CD8-positive, alpha-beta memory T cell (primary cell): ENCODE results near the gene CDHR3. TPM values are rescaled to one million over a fixed set of nuclear protein-coding genes. Genes with fewer than 3 reads are reported as not detected.

Source experiments
- CTCF ChIA-PET: fragments of 350-600 bp; sonication (Branson Sonifier 250); formaldehyde crosslinking; loops from one replicate; lab custom pipeline; 2021; ENCODE audit warnings: antibody characterized with exemption; lab: Charles Lee
- POLR2A ChIA-PET: fragments of 350-600 bp; sonication (Branson Sonifier 250); formaldehyde crosslinking; loops from one replicate; lab custom pipeline; 2021; ENCODE audit warnings: antibody characterized with exemption; lab: Charles Lee
- DNase-seq, 5 donors: peaks; one replicate each; pipeline versions ENCODE4 v3.0.0 to v3.0.0-alpha.2; 2020 to 2022; ENCODE audit warnings: mixed read lengths in 1 of 5
- H3K27ac ChIP-seq: one replicate; pipeline ENCODE4 v1.7.0; 2013; ENCODE audit warnings: low read depth, mild to moderate bottlenecking, low read length, moderate library complexity
- H3K27me3 ChIP-seq: 2 replicates; pipeline ENCODE4 v1.7.0; 2013; ENCODE audit warnings: low read length, mild to moderate bottlenecking; ENCODE audit not compliant: insufficient read depth, poor library complexity, severe bottlenecking
- H3K36me3 ChIP-seq: 2 replicates; pipeline ENCODE4 v1.7.0; 2013; ENCODE audit warnings: mild to moderate bottlenecking, low read length, moderate library complexity; ENCODE audit not compliant: insufficient read depth
- H3K4me1 ChIP-seq: 2 replicates; pipeline ENCODE4 v1.7.0; 2013; ENCODE audit warnings: mild to moderate bottlenecking, low read length, moderate library complexity; ENCODE audit not compliant: insufficient read depth
- H3K4me3 ChIP-seq: 2 replicates; pipeline ENCODE4 v1.7.0; 2013; ENCODE audit warnings: mild to moderate bottlenecking, low read length
- H3K9me3 ChIP-seq: 2 replicates; pipeline ENCODE4 v1.7.0; 2013; ENCODE audit warnings: mild to moderate bottlenecking, low read length
- H3K27ac Mint-ChIP-seq, 8 donors: one replicate each; pipeline ENCODE4 v1.8.0; 2020 to 2021; ENCODE audit warnings: mixed read lengths in 8 of 8, mild to moderate bottlenecking in 6 of 8, inconsistent platforms in 3 of 8, moderate library complexity in 3 of 8
- H3K27me3 Mint-ChIP-seq, 2 donors: one replicate each; pipeline ENCODE4 v1.8.0; 2020 to 2021; ENCODE audit warnings: mixed read lengths in 2 of 2, mild to moderate bottlenecking in 1 of 2, moderate library complexity in 1 of 2
- H3K36me3 Mint-ChIP-seq, 3 donors: one replicate each; pipeline ENCODE4 v1.8.0; 2020 to 2021; ENCODE audit warnings: mixed read lengths in 3 of 3, inconsistent platforms in 1 of 3, mild to moderate bottlenecking in 1 of 3
- H3K4me1 Mint-ChIP-seq, 3 donors: one replicate each; pipeline ENCODE4 v1.8.0; 2020 to 2021; ENCODE audit warnings: mixed read lengths in 3 of 3, inconsistent platforms in 1 of 3, mild to moderate bottlenecking in 1 of 3
- H3K4me3 Mint-ChIP-seq, 7 donors: one replicate each; pipeline ENCODE4 v1.8.0; 2020 to 2021; ENCODE audit warnings: mixed read lengths in 7 of 7, mild to moderate bottlenecking in 6 of 7, moderate library complexity in 4 of 7, inconsistent platforms in 2 of 7
- H3K9me3 Mint-ChIP-seq, 5 donors: one replicate each; pipeline ENCODE4 v1.8.0; 2020 to 2022; ENCODE audit warnings: mixed read lengths in 5 of 5, mild to moderate bottlenecking in 3 of 5, moderate library complexity in 2 of 5, inconsistent platforms in 1 of 5
- polyA plus RNA-seq: library from polyadenylated mRNA; unstranded; fragments of 300-500 nt; fragmentation: Illumina TruSeq; gene quantifications from one replicate; pipeline ENCODE4 v1.2.3, GENCODE V29; 2021
- total RNA-seq, 2 experiments: library from RNA; stranded (reverse); gene quantifications; one replicate each; pipeline ENCODE4 v1.2.3, GENCODE V29; 2021

Gene CDHR3
- total and polyA plus RNA-seq, 3 experiments from 2014 or later, result 0.55 to 1.7 (median 1.4) TPM

GRCh38 chr7:106065575-106066500 is 102.8 kb downstream of the CDHR3 start:
- Mint-ChIP-seq H3K27ac (no peak overlapping the region), H3K4me1 (peaks cover 17 to 22% (median 19%) of the 10 kb centered on the region in 3 donors), H3K27me3 (no peaks in the 10 kb centered on the region), H3K36me3 (no peaks in the 10 kb centered on the region), H3K9me3 (no peaks in the 10 kb centered on the region), H3K4me3 (no peak overlapping the region)
- ChIA-PET POLR2A (no interaction called here), CTCF (interaction anchor here (0.6 to 1.4 kb wide), 2 partner anchors 8 to 88 kb away, joined by 3 to 4 read pairs; no protein-coding TSS in a partner anchor)
- H3K4me3 ChIP-seq, result no peak overlapping the region
- no peak for DNase-seq
- no peaks in the 10 kb centered on the region for H3K9me3 ChIP-seq
- H3K4me1 ChIP-seq, result peaks cover 7% of the 10 kb centered on the region
- H3K27me3 ChIP-seq, result no peaks in the 10 kb centered on the region
- no peak overlapping the region for H3K27ac ChIP-seq
- no peaks in the 10 kb centered on the region for H3K36me3 ChIP-seq

GRCh38 chr7:106067678-106068077 is 104.6 kb downstream of the CDHR3 start:
- CTCF ChIA-PET, result interaction anchor here (2.0 kb wide), 1 partner anchor 10 kb away, joined by 6 read pairs; no protein-coding TSS in a partner anchor
- peak overlapping the region in 1 of 7 donors; percentile 13 for H3K4me3 Mint-ChIP-seq
- H3K27ac ChIP-seq, result no peak overlapping the region
- H3K27me3 Mint-ChIP-seq, result no peaks in the 10 kb centered on the region
- no peaks in the 10 kb centered on the region for H3K36me3 ChIP-seq
- H3K9me3 Mint-ChIP-seq, result no peaks in the 10 kb centered on the region
- no peak for DNase-seq
- H3K4me1 ChIP-seq, result peaks cover 25% of the 10 kb centered on the region
- no peak overlapping the region for H3K4me3 ChIP-seq
- no peaks in the 10 kb centered on the region for H3K27me3 ChIP-seq
- H3K36me3 Mint-ChIP-seq, result no peaks in the 10 kb centered on the region
- no peaks in the 10 kb centered on the region for H3K9me3 ChIP-seq
- POLR2A ChIA-PET, result interaction anchor here (0.7 kb wide), 1 partner anchor 44 kb away, joined by 3 read pairs; the partner anchor contains the start of gene SYPL1
- H3K27ac Mint-ChIP-seq, result no peak overlapping the region
- peaks cover 32 to 34% (median 32%) of the 10 kb centered on the region in 3 donors for H3K4me1 Mint-ChIP-seq

- Histone ChIP-seq H3K27ac (no peak overlapping the region), H3K36me3 (no peaks in the 10 kb centered on the region), H3K9me3 (no peaks in the 10 kb centered on the region), H3K27me3 (no peaks in the 10 kb centered on the region), H3K4me3 (no peak overlapping the region), H3K4me1 (peaks cover 32% of the 10 kb centered on the region)
- CTCF ChIA-PET, result interaction anchor here (2.0 kb wide), 1 partner anchor 11 kb away, joined by 6 read pairs; no protein-coding TSS in a partner anchor
- Mint-ChIP-seq H3K27me3 (no peaks in the 10 kb centered on the region), H3K36me3 (no peaks in the 10 kb centered on the region), H3K9me3 (no peaks in the 10 kb centered on the region), H3K27ac (peak overlapping the region in 2 of 8 donors; percentile 73 to 84), H3K4me3 (no peak overlapping the region), H3K4me1 (peaks cover 32 to 36% (median 33%) of the 10 kb centered on the region in 3 donors)
- POLR2A ChIA-PET, result no interaction called here
- DNase-seq, result no peak
These were observed 105.5 kb downstream of the CDHR3 start for GRCh38 chr7:106068538-106068961.

DNA sequence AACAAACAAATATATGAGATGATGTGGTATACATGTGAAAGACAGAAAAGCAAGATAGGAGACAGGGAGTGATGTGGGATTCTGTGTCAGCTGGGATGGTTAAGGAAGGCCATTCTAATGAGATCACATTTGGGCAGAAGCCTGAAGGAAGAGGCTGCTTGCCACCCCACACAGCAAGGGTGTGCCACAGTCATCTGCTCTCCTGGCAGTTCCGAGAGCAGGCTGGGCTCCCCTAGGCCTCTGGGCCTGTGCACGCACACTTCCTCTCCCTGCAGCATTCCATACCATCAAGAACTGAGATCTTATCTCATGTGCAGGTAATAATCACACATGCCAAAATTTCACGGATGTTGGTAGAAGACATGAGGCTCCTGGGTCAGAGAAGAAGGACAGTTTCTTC is 105.9 kb downstream of the CDHR3 start:
- Histone ChIP-seq H3K27me3 (no peaks in the 10 kb centered on the region), H3K4me3 (no peak overlapping the region), H3K36me3 (no peaks in the 10 kb centered on the region), H3K4me1 (peaks cover 37% of the 10 kb centered on the region), H3K9me3 (no peaks in the 10 kb centered on the region), H3K27ac (no peak overlapping the region)
- POLR2A ChIA-PET, result no interaction called here
- no peak overlapping the region for H3K4me3 Mint-ChIP-seq
- CTCF ChIA-PET, result interaction anchor here (1.1 to 2.0 kb wide), 2 partner anchors 11 to 86 kb away, joined by 3 to 6 read pairs; no protein-coding TSS in a partner anchor
- H3K27me3 Mint-ChIP-seq, result no peaks in the 10 kb centered on the region
- DNase-seq, result no peak
- H3K36me3 Mint-ChIP-seq, result no peaks in the 10 kb centered on the region
- H3K9me3 Mint-ChIP-seq, result no peaks in the 10 kb centered on the region
- peaks cover 34 to 40% (median 38%) of the 10 kb centered on the region in 3 donors for H3K4me1 Mint-ChIP-seq
- peak overlapping the region in 2 of 8 donors; percentile 32 to 54 for H3K27ac Mint-ChIP-seq

GRCh38 chr7:106069471-106070200 is 106.6 kb downstream of the CDHR3 start:
- Mint-ChIP-seq H3K27ac (peak overlapping the region in 5 of 8 donors; percentile 8 to 54 (median 37)), H3K27me3 (no peaks in the 10 kb centered on the region), H3K4me1 (peaks cover 36 to 44% (median 38%) of the 10 kb centered on the region in 3 donors), H3K9me3 (no peaks in the 10 kb centered on the region), H3K4me3 (peak overlapping the region in 1 of 7 donors; percentile 23), H3K36me3 (no peaks in the 10 kb centered on the region)
- Histone ChIP-seq H3K4me3 (no peak overlapping the region), H3K9me3 (no peaks in the 10 kb centered on the region), H3K27me3 (no peaks in the 10 kb centered on the region), H3K27ac (no peak overlapping the region), H3K36me3 (no peaks in the 10 kb centered on the region), H3K4me1 (peaks cover 38% of the 10 kb centered on the region)
- POLR2A ChIA-PET, result interaction anchor here (0.8 kb wide), 1 partner anchor 42 kb away, joined by 3 read pairs; the partner anchor contains the start of gene SYPL1
- CTCF ChIA-PET, result interaction anchor here (1.1 to 2.5 kb wide), 3 partner anchors 13 to 85 kb away, joined by 3 to 16 read pairs (median 7); no protein-coding TSS in a partner anchor
- no peak for DNase-seq

DNA sequence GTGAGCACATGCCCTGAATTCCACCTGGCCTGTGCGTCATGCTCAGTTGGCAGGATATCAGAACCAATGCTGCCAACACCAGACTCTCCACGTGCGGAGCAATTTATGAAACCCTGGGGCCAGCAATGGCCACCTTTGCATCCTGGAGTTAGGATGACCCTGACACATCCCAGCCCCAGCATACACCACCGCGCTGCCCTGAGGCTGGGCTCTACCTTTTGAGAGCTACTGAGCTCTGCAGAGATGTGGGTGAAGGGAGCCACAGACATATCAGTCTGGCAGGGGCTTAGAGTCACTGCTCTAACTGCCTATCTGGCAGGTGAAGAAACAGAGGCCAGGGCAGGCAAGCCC is 107.1 kb downstream of the CDHR3 start:
- Histone ChIP-seq H3K4me3 (peak overlapping the region; percentile 4), H3K9me3 (no peaks in the 10 kb centered on the region), H3K36me3 (no peaks in the 10 kb centered on the region), H3K27ac (no peak overlapping the region), H3K27me3 (no peaks in the 10 kb centered on the region), H3K4me1 (peaks cover 38% of the 10 kb centered on the region)
- no peak overlapping the region for H3K4me3 Mint-ChIP-seq
- no peaks in the 10 kb centered on the region for H3K36me3 Mint-ChIP-seq
- no peaks in the 10 kb centered on the region for H3K9me3 Mint-ChIP-seq
- peak overlapping the region in 2 of 8 donors; percentile 78 to 83 for H3K27ac Mint-ChIP-seq
- H3K27me3 Mint-ChIP-seq, result no peaks in the 10 kb centered on the region
- no peak for DNase-seq
- H3K4me1 Mint-ChIP-seq, result peaks cover 38 to 46% (median 38%) of the 10 kb centered on the region in 3 donors
- POLR2A ChIA-PET, result interaction anchor here (0.8 kb wide), 1 partner anchor 42 kb away, joined by 3 read pairs; the partner anchor contains the start of gene SYPL1
- CTCF ChIA-PET, result interaction anchor here (2.4 to 2.5 kb wide), 2 partner anchors 13 to 28 kb away, joined by 7 to 16 read pairs; no protein-coding TSS in a partner anchor

DNA sequence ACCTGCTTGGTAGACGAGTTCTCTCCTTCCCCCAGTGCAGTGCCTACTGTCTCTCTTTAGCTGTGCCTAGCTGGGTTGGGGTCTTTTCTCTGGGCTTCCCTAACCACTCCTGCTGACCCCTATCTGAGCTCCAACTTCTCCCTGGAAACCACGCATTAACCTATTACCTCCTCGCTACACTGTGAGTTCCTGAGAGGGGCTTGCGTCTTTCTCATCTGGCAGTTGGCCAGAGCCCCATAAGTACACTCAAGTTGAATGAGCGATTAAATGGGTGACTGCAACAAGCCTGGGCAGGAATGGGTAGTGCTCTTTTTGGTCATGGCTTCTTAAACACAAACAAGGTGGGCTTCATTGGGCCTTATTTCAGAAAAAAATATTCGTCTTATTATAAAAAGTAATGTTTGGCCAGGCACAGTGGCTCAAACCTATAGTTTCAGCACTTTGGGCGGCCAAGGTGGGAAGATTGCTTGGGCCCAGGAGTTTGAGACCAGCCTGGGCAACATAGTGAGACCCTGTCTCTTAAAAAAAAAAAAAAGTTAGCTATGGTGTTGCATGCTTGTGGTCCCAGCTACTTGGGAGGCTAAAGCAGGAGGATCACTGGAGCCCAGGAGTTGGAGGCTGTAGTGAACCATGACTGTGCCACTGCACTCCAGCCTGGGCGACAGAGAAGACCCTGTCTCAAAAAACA is 107.6 kb downstream of the CDHR3 start:
- Mint-ChIP-seq H3K27me3 (no peaks in the 10 kb centered on the region), H3K27ac (peak overlapping the region; percentile 83 to 97 (median 90)), H3K4me3 (peak overlapping the region in 6 of 7 donors; percentile 80 to 83 (median 81)), H3K9me3 (no peaks in the 10 kb centered on the region), H3K4me1 (peaks cover 38 to 46% (median 38%) of the 10 kb centered on the region in 3 donors), H3K36me3 (no peaks in the 10 kb centered on the region)
- Histone ChIP-seq H3K4me1 (peaks cover 38% of the 10 kb centered on the region), H3K27ac (peak overlapping the region; percentile 52), H3K36me3 (no peaks in the 10 kb centered on the region), H3K4me3 (peak overlapping the region; percentile 53), H3K27me3 (no peaks in the 10 kb centered on the region), H3K9me3 (no peaks in the 10 kb centered on the region)
- POLR2A ChIA-PET, result interaction anchor here (1.2 to 2.2 kb wide), 4 partner anchors 12 to 42 kb away, joined by 3 to 28 read pairs (median 4); partner anchors contain the start of gene SYPL1
- CTCF ChIA-PET, result interaction anchor here (1.2 to 2.5 kb wide), 4 partner anchors 12 to 83 kb away, joined by 3 to 20 read pairs (median 12); no protein-coding TSS in a partner anchor
- DNase-seq, result no peak
